ENCODE measurements around the gene LAS1L.
"Not testable (repeated sequence)": the region's sequence is repeated elsewhere in the genome, so short reads cannot be mapped to it uniquely, and the experiment has no call there.

The LAS1L gene

DNA sequence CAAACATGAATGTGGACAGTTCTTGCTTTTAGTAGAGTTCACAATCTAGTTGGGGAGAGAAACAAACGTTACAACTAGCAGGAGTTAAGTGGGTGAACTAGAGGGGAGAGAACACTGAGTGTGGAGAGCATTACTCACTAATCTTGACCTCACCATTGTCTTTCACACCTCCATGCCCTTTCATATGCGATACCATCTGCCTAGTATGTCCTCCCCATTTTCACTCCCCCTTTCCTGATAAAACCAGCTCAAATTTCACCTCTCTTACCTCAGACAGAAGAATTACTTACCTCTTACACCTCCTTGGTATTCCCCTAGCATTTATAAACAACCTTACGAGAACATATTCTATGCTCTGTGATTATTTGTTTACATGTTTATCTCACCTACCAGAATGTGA, 53.6 kb downstream of the LAS1L start:
- Mint-ChIP-seq H3K4me1 (ENCODE audit: low read depth) (peaks cover 2% of the 10 kb centered on the region), H3K9me3 (no peaks in the 10 kb centered on the region), H3K27me3 (no peaks in the 10 kb centered on the region), H3K36me3 (ENCODE audit: low read depth) (peaks cover 4% of the 10 kb centered on the region), H3K27ac (no peak overlapping the region), H3K4me3 (no peak overlapping the region)

DNA sequence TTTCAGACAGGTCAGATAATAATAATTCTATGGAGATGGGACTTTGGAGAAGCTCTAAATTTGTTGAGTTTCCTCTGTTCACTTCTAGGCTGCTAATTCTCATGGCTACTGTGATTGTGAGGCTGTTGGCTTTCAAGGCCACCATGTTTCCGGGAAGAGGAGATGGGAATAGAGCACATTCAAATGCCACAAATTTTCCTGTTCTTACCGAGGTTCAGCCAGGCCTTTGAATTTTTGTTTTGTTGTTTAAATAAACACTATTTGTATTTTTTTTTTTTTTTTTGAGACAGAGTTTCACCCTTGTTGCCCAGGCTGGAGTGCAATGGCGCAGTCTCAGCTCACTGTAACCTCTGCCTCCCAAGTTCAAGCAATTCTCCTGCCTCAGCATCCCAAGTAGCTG, 55.5 kb downstream of the LAS1L start:
- H3K9me3 Mint-ChIP-seq; H3K36me3 Mint-ChIP-seq (ENCODE audit: low read depth); H3K4me1 Mint-ChIP-seq (ENCODE audit: low read depth); H3K4me3 Mint-ChIP-seq; H3K27me3 Mint-ChIP-seq; H3K27ac Mint-ChIP-seq: not testable (repeated sequence)

DNA sequence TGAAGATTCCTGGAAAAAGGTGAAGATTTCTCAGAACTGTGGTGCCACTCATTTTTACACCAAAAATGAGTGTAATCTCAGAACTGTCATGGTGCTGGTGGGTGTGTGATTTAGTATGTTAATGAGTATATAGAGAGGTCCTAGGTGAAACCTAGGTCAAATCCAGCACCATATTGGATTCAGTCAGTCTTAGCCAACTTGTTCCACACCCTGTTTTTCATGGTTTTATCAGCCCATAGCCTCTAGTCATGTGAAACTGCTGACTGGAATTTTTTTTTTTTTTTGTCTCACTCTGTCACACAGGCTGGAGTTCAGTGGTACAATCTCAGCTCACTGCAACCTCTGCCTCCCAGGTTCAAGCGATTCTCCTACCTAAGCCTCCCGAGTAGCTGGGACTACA, 58.0 kb downstream of the LAS1L start:
- Mint-ChIP-seq H3K27me3 (no peaks in the 10 kb centered on the region), H3K27ac (no peak overlapping the region)

DNA sequence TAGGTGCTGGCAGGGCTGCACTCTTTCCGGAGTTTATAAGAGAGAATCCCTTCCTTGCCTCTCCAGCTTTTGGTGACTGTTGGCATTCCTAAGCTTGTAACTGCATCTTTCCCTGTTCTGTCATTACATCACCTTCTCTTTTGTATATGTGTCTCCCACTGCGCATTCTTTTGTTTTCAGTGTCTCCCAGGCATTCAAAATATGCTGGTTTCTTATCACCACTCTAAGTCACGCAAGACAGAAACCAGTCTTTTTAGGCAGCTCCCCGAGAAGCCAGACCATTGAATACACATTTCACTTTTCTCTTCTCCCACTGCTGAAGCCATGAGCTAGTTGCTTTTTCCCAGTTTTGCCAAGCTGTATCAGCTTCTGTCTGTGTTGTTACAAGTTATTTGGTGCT, 71.0 kb downstream of the LAS1L start:
- Mint-ChIP-seq H3K9me3 (no peaks in the 10 kb centered on the region), H3K4me3 (no peak overlapping the region), H3K36me3 (ENCODE audit: low read depth) (no peaks in the 10 kb centered on the region), H3K27ac (no peak overlapping the region), H3K4me1 (ENCODE audit: low read depth) (no peaks in the 10 kb centered on the region), H3K27me3 (no peaks in the 10 kb centered on the region)

More for the DNA sequence above, 58.0 kb downstream of the LAS1L start:
- Mint-ChIP-seq H3K4me1 (ENCODE audit: low read depth) (no peaks in the 10 kb centered on the region), H3K9me3 (no peaks in the 10 kb centered on the region), H3K4me3 (no peak overlapping the region), H3K36me3 (ENCODE audit: low read depth) (peaks cover 7% of the 10 kb centered on the region)

Data from stimulated activated naive CD8-positive, alpha-beta T cell treated with anti-CD3 and anti-CD28 coated beads, Interleukin-15, Interleukin-2, amounts not matched to agents 100 ng/mL and 50 ng/mL, for 24 hours (primary cell).